Measurements from ENCODE around the gene RBCK1. TPM values are rescaled to one million over a fixed set of nuclear protein-coding genes. Genes with fewer than 3 reads are reported as not detected.

RBCK1 gene
- total RNA-seq = 100 to 1,000 TPM in 1 of 2 donors, 10 to 100 TPM in 1; 98.2 to 102 TPM

DNA sequence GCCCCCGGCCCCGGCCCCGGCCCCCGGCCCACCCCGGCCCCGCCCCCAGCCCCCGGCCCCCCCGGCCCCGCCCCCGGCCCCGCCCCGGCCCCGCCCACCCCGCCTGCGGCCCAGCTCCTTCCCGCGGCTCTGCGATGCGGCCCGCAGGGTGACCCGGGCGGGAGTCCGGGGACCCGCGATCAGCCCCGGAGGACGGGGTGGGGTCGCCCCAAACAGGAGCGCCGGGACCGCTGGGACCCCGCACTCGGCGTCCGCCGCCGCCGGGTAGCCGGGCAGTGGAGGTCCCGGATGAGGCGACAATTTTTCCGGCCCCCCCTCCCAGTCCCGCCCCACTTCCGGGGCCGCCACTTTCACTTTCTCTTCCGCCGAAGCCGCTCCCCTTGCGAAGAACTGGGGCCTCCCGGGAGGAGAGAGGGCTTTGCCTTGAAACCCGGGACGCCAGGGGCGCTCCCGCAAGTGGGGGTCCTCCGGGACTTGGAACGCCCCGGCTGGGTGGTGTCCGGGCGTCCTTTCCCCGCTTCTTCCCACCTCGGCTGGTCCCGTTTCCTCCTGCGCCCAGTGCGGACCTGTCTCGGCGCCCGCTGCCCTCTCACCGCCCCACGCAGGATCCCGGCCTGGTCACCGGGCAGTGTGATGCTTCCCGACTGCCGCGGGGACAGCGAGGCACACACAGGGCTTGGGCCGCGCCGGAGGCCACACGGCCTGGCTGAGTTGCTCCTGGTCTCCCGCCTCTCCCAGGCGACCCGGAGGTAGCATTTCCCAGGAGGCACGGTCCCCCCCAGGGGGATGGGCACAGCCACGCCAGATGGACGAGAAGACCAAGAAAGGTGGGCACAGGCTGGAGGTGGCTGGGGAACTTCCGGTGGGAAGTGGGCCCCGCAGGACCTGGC lies at the start of gene RBCK1:
Gene RBCK1, plus strand, starts transcription at position 347 of the 890 bp plus-strand sequence. Its CDS starts 459 bp downstream, at position 806.

DNA sequence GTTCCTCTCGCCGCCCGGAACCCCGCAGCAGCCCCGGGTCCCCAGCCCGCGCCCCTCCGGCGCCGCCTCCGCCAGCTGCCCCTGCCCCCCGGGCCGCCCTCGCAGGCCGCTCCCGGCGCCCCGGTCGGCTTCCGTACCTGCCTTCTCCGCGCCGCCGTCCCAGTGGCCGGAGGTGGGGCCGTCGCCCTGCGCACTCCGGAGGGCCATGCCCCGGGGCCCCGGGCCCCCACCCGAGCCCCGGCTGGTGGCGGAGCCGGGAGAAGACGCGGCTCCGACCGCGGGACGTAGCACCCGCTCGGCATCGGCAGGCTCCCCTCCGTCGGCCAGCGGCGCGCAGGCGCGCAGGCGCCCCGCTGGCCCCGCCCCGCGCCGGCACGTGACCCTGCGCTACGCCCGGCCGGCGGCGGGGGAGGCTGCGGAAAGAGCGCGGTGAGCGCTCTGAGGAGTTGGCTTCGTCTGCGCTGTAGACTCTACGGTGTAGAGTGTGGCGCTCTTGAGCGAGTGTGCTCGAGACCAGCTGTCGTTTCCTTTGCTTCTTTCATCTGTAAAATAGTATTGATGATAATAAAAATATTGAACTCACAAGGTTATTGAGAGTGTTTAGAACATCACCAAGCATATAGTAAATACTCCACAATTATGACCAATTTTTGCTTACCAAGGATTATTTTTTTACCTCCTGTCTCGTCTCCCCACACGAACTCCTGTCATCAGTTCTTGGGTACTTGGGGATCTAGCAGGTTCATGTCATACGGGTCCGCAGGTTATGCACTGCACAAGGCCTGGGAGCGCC lies 54.3 kb downstream of the RBCK1 start, which contains the start of gene TBC1D20:
Gene TBC1D20, minus strand, starts transcription at position 335 of the 793 bp plus-strand sequence. Its CDS starts 128 bp downstream, at position 207.

Small RNA genes within 50 kb of the gene (small RNA-seq; reads per million reads assigned to genes)
- 0 reads per million in 2 donors for gene RF00019

Other genes with a start within 250 kb of the RBCK1 start
- not detected for gene DEFB128, start 218.6 kb upstream of the RBCK1 start, total RNA-seq
- gene DEFB129, start 181.0 kb upstream of the RBCK1 start, total RNA-seq = under 1 TPM in 1 of 2 donors, not detected in 1; 0.34 TPM
- not detected for gene DEFB132, start 150.6 kb upstream of the RBCK1 start, total RNA-seq
- 1 to 10 TPM; 2.8 to 3.7 TPM for gene C20orf96, start 117.5 kb upstream of the RBCK1 start, total RNA-seq
- 10 to 100 TPM in 1 of 2 donors, 1 to 10 TPM in 1; 8.3 to 10.3 TPM for gene ZCCHC3, start 110.7 kb upstream of the RBCK1 start, total RNA-seq
- 1 to 10 TPM; 6.2 to 6.7 TPM for gene SOX12, start 82.7 kb upstream of the RBCK1 start, total RNA-seq
- 10 to 100 TPM; 69.9 to 98.6 TPM for gene NRSN2, start 61.2 kb upstream of the RBCK1 start, total RNA-seq
- 10 to 100 TPM; 24.8 to 46.6 TPM for gene TRIB3, start 27.5 kb upstream of the RBCK1 start, total RNA-seq
- 10 to 100 TPM; 47.3 to 55.1 TPM for gene TBC1D20, start 54.2 kb downstream of the RBCK1 start, total RNA-seq
- gene CSNK2A1, start 135.5 kb downstream of the RBCK1 start, total RNA-seq = 10 to 100 TPM; 87.1 to 91.2 TPM
- not detected for gene TCF15, start 202.0 kb downstream of the RBCK1 start, total RNA-seq
- gene SRXN1, start 244.9 kb downstream of the RBCK1 start, total RNA-seq = 10 to 100 TPM; 41.6 to 65.9 TPM

All from melanocyte of skin (primary cell).